HEK293T (cell line): ENCODE results near the gene CHMP5.

ENCODE experiments used
- BHLHE40 ChIP-seq: fragments of 450-650 bp; IDR thresholded peaks from 2 replicates; pipeline ENCODE4 v1.6.1; 2016; ENCODE audit warnings: mild to moderate bottlenecking, moderate library complexity, borderline replicate concordance
- L3MBTL2 ChIP-seq: fragments of 450-650 bp; conservative IDR thresholded peaks from 2 replicates; pipeline ENCODE4 v1.6.1; 2016; ENCODE audit warnings: mild to moderate bottlenecking
- TF ChIP-seq, protein P1 (sequence below): fragments of 450-650 bp; IDR thresholded peaks from 2 replicates; pipeline ENCODE4 v1.6.1; 2016

GRCh38 chr9:33227741-33228140 is 37.1 kb upstream of the CHMP5 start:
- TF ChIP-seq L3MBTL2 = no peak
- TF ChIP-seq, protein P1, sequence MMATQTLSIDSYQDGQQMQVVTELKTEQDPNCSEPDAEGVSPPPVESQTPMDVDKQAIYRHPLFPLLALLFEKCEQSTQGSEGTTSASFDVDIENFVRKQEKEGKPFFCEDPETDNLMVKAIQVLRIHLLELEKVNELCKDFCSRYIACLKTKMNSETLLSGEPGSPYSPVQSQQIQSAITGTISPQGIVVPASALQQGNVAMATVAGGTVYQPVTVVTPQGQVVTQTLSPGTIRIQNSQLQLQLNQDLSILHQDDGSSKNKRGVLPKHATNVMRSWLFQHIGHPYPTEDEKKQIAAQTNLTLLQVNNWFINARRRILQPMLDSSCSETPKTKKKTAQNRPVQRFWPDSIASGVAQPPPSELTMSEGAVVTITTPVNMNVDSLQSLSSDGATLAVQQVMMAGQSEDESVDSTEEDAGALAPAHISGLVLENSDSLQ = no peak
- TF ChIP-seq BHLHE40 = no peak
